Urothelium cell line (cell line): ENCODE data around the gene IFIT2.
"Not testable (repeated sequence)": the region's sequence is repeated elsewhere in the genome, so short reads cannot be mapped to it uniquely, and the experiment has no call there.

Source experiments
- DNase-seq: peaks from one replicate; pipeline ENCODE4 v3.0.0; 2011; ENCODE audit warnings: low spot score, mixed read lengths
- FAIRE-seq: peaks from 2 replicates; lab custom pipeline; 2011; peaks lifted over from hg19 to GRCh38; lab: Jason Lieb, UNC

The IFIT2 gene

DNA sequence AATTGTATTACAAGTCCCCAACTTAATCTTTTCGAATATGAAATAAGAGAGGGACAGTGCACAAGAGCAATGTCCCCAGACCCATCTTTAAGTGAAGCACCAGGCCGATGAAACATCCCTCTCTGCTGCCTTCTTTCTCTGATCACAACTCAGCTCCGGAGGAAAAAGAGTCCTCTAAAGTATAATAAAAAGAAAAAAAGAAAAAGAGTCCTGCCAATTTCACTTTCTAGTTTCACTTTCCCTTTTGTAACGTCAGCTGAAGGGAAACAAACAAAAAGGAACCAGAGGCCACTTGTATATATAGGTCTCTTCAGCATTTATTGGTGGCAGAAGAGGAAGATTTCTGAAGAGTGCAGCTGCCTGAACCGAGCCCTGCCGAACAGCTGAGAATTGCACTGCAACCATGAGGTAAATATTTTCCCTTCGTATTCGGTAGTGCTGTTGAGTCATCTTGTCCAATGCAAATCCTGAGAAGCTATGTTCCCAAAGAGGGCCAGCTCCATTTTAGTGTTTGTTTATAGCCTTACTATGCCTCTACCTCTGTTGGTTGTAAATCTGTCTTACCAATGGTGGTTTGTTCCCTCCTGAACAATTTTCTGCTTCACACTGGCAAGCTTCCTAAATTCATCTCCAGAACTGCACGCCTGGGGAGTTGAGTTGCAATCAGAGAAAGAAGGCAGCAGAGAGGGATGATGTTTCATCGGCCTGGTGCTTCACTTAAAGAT is at the start of gene IFIT2:
IFIT2 (plus strand) TSS at position 326 of the 725 bp plus-strand sequence; CDS start at position 404, 78 bp downstream.
- FAIRE-seq (no peak), DNase-seq (peak; percentile 54)

DNA sequence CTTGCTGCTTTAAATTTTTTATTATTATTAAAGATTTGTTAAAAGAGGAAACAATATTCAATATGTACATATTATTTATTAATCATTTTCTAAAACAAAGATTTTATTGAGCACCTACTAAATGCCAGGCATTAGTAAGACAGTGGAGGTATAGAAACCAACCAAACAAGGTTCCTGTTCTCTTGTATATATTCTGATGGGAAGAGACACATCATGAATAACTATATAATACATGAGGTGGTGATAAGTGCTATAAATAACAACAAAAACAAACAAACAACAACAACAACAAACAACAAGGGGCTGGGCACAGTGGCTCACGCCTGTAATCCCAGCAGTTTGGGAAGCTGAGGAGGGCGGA is 49.6 kb upstream of the IFIT2 start:
- FAIRE-seq: no peak

GRCh38 chr10:89255091-89255579 is 46.7 kb upstream of the IFIT2 start:
- not testable (repeated sequence) for DNase-seq, FAIRE-seq

More for the DNA sequence above, 49.6 kb upstream of the IFIT2 start:
- no peak for DNase-seq

- DNase-seq (no peak), FAIRE-seq (no peak)
Measured at GRCh38 chr10:89255793-89256192, 46.1 kb upstream of the IFIT2 start.

- DNase-seq: no peak
- no peak for FAIRE-seq
Measured at GRCh38 chr10:89256340-89256739, 45.5 kb upstream of the IFIT2 start.

- no peak for DNase-seq
- FAIRE-seq: no peak
Measured at GRCh38 chr10:89256962-89257361, 44.9 kb upstream of the IFIT2 start.

GRCh38 chr10:89257581-89257980 is 44.3 kb upstream of the IFIT2 start:
- DNase-seq (no peak), FAIRE-seq (no peak)

GRCh38 chr10:89258881-89259280 is 43.0 kb upstream of the IFIT2 start:
- FAIRE-seq (no peak), DNase-seq (no peak)

- no peak for DNase-seq
- FAIRE-seq: no peak
Measured at GRCh38 chr10:89262086-89263051, 39.5 kb upstream of the IFIT2 start.

DNA sequence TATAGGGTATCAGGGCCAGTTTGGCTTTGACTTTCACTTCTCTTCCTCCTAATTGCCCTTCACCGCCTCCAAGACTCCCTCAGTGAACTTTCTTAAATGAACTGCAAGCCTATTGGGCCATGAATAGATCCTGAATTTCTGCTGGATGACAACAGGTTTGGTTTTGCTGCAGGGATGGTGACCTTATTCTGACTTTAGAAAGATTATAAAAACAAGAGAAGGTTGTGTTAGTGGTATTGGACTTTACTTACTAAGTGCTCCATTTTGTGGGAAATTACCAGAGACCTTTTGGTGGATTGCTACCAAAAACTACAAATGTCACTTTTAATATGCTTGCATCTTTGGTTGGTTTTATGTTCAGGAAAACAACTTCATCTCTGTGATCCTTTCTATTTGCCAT is 38.8 kb upstream of the IFIT2 start:
- DNase-seq (no peak), FAIRE-seq (no peak)

DNA sequence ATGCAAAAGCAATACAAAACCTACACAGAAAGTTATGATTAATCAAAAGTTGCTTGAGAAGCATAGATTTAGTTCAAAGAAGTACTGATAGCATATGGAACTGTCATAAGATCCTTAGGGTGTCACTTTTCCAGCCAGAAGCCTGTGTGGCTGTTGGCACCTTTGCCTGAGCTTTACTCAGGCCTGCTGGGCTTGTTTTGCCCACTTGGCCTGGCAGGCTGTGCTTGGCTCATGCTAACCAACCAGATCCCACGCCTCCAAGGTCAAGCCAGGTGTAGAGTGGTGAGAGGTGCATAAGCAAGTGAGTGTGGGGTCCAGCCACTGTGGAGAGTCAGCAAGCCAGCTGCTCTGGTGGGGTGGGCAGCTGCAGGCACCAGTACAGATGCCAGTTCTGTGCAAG is 38.3 kb upstream of the IFIT2 start:
- FAIRE-seq (no peak), DNase-seq (no peak)

DNA sequence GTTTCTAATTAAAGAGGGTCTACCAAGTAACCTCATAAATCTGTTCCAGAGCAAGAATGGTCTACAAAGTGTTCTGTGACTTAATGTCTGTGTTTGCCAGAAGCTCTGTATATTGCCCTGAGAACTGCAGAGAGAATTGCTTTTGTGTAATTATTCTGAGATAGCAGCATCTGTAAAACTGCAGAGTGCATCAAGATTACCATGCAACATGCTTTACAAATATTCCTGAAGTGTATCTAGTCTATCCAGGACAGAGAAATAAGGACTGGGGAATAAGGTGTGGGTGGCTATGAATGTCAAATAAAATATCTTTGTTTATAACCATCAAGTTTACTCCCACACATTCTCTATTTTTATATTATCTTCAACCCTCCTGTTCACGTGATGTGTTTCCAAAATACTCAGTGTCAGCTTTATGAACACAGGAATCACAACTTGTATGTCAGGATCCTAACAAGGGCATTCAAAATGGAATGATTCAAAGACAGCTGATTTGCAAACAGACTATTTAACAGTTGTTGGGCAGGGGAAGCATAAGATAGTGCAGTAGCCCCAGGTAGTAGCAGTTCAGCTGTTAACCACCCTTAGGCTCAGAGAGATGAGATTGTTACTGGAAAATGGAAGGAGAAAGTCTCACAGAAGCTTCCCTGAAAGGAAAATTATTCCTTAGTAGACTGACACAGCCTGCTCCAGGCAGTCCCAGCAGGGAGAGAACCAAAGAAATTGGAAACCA is 35.0 kb upstream of the IFIT2 start:
- FAIRE-seq: no peak
- DNase-seq: no peak

- FAIRE-seq (no peak), DNase-seq (no peak)
Measured at GRCh38 chr10:89269433-89270152, 32.3 kb upstream of the IFIT2 start.

DNA sequence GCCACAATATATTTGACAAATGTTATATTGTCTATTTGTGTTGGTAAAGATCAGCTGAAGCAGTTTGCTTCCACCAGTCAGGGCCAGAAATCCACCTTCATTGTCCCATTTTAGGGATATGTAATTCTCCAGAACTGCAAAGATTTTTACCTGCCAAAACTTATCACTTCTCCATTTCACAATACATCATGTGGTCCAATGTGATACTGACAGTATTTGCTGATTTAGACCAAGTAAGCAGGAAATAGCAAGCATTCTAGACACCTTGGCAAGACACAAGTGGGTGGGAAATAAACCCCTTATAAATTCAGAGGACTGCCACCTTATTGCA is 31.7 kb upstream of the IFIT2 start:
- DNase-seq (no peak), FAIRE-seq (no peak)

DNA sequence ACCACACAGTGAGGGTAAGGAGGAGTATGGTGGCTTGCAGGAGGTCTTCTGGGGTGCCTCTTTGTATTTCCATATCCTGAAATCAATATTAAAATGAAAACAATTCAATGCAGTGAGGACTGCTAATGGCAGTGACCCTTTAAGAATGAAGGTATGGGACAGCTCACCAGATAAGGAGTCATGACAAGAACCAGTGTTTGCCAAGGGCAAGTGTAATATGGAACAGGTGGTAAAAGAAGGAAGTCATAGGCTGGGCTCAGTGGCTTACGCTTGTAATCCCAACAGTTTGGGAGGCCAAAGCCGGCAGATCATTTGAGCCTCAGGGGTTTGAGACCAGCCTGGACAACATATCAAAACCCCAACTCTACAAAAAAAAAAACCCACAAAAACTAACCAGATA is 30.3 kb upstream of the IFIT2 start:
- DNase-seq (no peak), FAIRE-seq (no peak)

DNA sequence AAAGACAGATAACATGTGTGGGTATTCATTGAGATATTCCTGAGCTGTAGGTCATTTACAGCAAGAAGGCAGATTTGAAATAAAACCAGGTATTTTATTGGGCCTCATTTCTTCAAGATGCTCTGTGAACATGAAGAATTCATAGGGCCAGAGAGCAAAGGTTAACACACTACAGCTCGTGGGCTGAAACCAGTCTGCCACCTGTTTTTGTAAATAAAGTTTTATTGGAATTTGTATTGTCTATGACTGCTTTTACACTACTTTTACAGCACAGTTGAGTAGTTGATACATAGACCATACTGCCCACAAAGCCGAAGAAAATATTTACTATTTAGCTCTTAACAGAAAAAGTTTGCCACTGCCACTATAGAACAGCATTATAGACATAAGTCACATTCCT is 28.2 kb upstream of the IFIT2 start:
- FAIRE-seq: no peak
- DNase-seq: no peak

DNA sequence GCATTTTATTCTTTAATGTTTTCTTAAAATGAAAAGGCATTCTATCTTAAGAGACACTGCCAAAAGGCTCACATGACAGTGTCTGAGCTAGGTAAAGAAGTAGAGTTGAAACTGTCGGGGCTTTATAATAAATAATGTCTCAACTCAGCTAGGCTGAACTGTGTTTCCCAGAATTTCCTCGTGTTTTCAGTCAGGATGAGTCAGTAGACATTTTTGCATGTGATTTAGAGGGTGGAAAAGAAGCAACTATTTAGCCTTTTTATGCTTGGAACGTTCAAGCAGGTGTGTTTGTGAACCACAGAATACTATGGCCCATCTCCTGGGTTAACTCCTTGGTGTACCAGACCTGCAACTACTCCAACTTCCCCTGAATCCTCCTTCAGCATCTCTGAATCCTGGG is 26.9 kb upstream of the IFIT2 start:
- no peak for FAIRE-seq
- no peak for DNase-seq

DNA sequence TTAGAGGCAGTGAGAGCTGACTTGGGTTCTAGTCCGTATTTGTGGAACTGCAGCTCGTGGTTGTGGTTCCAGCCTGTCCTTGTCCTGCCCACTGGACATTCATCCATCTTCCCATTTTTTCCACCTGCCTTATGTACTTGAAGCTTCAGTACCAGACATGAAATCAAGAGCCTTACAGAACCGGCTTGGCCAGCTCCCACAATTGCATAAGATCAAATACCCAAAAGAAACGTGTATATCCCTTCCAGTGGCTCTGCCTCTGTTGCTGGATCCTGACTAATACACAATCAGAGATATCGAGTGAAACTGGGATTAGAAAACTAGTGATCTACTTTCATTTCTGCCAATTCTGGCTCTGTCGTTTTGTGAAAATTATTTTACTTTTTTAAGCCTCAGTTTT is 26.5 kb upstream of the IFIT2 start:
- FAIRE-seq (no peak), DNase-seq (no peak)

GRCh38 chr10:89278034-89278535 is 23.8 kb upstream of the IFIT2 start:
- FAIRE-seq (no peak), DNase-seq (peak; percentile 76)

GRCh38 chr10:89278900-89279392 is 22.9 kb upstream of the IFIT2 start:
- no peak for FAIRE-seq

More at GRCh38 chr10:89278900-89279392, 22.9 kb upstream of the IFIT2 start:
- no peak for DNase-seq
